Anterior cingulate cortex (tissue), 58 donors: Measurements from ENCODE around the gene RASGRP4.

Experiments used
- DNase-seq, 58 donors: peaks; one replicate each; lab custom pipeline; 2025; lab: John Stamatoyannopoulos, UW

Gene RASGRP4

DNA sequence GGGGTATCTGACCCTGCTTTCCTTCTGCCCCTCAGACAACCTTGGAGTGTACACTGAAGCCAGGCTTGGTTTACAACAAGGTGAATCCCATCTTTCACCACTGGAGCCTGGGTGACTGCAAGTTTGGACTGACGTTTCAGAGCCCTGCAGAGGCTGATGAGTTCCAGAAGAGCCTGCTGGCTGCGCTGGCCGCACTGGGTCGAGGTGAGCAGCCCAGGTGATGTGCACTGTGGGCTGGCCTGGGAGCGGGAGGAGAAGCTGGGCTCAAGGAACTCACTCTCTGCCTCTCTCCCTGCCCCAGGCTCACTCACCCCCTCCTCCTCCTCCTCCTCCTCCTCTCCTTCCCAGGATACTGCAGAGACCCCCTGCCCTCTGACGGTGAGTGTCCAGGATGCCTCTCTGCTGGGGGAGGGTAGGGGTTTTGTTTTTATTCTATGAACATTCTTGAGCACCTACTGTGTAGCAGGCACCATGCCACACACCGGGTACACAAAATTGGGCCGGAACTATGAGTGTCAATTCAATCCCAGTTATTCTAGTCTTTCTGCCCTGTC is 34.0 kb downstream of the RASGRP4 start:
- DNase-seq, result no peak

- DNase-seq, result no peak
Observed at GRCh38 chr19:38389957-38390924, 35.8 kb downstream of the RASGRP4 start.

- peak in 28 of 58 donors; percentile 7 to 58 (median 29) for DNase-seq
Observed at GRCh38 chr19:38389101-38389925, 36.7 kb downstream of the RASGRP4 start.

GRCh38 chr19:38388349-38389100 is 37.5 kb downstream of the RASGRP4 start, which contains the start of gene SPRED3:
TSS of gene SPRED3 (plus strand) at chr19:38388697. CDS start at chr19:38390303, 1,606 bp downstream.
- peak in 52 of 58 donors; percentile 29 to 88 (median 64) for DNase-seq

DNA sequence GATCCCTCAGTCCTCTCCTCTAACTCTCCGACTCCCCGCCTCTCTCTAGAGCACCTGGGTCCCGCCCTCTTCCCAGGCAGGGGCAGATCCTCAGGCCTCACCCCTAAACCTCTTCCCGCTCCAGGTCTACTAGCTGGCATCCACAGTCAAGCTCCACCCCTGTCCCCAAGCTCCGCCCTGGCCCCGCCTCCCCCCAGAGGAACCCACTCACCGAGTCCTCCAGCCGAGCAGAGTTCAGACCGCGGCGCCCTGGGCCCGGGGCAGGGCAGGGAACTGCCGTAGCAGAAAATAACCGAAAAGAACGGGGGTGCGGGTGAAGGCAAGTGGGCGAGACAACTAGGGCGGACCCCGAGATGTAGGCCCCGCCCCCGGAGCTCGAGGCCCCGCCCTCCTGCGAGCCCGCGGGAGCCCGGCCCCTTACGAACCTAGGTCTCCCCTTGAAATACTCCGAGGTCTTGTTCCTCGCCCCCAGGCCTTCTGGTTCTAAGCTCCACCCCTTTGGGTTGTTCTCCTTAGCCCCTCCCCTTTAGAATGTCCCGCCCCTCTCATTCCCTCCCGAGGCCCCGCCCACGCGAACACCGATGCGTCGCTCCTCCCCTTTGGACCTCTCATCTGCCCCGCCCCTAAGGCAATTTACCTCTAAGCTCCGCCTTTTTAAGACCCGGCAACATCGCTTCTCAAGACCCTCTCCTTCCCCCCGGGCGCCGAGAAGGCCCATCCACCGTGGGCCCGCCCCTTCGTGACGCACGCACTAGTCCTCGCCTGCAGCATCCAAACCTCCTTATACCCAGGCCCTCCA is 38.3 kb downstream of the RASGRP4 start, which contains the start of gene GGN:
Gene GGN (minus strand): TSS at position 485 of the 799 bp plus-strand sequence. CDS start 773 bp downstream, outside the sequence.
- DNase-seq, result peak in 57 of 58 donors; percentile 47 to 94 (median 75)

- peak in 2 of 58 donors; percentile 44 to 47 for DNase-seq
Observed at GRCh38 chr19:38386971-38387549, 39.0 kb downstream of the RASGRP4 start.

GRCh38 chr19:38386300-38386970 is 39.6 kb downstream of the RASGRP4 start:
- no peak for DNase-seq

- DNase-seq, result no peak
Observed at GRCh38 chr19:38385804-38386257, 40.2 kb downstream of the RASGRP4 start.

GRCh38 chr19:38385057-38385803 is 40.8 kb downstream of the RASGRP4 start:
- no peak for DNase-seq

DNA sequence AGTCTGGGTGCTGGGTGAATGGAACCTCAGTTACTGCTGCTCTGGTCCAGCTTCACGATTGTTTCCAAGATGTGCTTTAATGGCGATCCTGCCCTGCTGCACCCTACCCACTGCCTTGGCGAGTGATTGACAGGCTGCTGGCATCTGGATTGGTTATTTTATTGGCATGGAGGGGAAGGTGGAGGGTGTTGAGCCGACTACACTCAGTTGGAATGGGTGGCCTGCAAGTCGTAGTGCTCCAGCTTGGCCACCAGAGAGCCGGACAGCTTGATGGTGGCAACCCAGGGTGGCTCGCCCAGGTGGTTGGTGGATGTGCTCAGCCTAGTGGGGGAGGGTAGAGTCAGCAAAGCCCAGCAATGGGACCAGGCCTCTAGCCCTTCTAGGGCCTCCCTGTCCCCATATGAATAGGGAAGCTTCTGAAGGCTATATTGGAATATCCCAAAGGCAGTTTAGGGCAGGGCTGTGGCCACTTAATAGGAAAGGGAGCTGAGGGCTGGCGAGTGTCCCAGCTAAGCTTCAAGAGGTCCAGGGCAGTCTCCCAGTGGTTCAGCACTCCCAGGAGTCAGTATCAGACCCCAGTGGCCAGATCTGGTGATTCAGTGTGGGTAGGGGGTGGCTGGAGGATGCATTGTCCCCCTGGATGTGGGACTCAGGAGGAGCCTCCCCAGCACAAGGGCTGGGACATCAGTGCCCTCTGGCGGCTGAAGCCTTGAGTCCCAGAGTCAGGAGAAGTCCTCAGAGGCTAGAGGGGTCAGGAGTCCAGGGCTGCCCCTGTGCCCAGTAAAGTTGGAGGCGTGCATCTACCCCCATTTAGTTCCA is 41.6 kb downstream of the RASGRP4 start:
- DNase-seq, result no peak

GRCh38 chr19:38383743-38384142 is 42.3 kb downstream of the RASGRP4 start:
- DNase-seq, result no peak

DNA sequence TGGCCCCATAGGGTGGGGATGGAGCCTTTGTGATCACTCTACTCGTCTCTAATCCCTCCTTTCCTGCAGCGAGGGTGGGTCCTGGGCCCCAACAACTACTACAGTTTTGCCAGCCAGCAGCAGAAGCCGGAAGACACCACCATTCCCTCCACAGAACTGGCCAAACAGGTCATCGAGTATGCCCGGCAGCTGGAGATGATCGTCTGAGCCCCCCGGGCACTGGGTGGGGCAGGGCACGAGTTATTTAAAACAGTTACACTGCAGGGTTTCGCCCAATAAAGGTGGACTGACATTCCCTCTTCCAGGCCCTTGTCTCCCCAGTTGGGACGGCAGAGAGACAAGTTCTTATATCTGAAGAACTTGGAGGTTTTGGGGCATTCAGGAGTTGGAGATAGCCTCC is 42.8 kb downstream of the RASGRP4 start:
- no peak for DNase-seq

DNA sequence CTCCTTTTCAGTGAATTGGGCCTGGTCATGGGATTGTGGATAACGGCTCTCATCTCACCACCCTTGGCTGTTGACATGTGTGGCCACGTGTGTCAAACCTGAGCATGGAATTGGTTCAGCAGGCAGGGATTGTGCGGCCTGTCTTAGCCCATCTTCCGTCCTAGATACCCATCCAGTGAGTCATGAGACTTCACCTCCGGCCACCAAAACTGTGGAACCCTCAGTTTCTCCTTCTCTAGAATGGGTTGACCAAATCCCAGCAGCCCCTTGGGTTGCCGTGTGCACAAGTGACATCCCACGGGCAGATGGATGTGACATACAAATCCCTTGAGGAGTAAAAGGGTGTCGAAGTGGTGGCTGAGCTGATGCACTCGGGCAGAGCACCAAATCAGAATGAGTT is 44.9 kb downstream of the RASGRP4 start:
- DNase-seq, result no peak

- no peak for DNase-seq
Observed at GRCh38 chr19:38378866-38379265, 47.2 kb downstream of the RASGRP4 start.

DNA sequence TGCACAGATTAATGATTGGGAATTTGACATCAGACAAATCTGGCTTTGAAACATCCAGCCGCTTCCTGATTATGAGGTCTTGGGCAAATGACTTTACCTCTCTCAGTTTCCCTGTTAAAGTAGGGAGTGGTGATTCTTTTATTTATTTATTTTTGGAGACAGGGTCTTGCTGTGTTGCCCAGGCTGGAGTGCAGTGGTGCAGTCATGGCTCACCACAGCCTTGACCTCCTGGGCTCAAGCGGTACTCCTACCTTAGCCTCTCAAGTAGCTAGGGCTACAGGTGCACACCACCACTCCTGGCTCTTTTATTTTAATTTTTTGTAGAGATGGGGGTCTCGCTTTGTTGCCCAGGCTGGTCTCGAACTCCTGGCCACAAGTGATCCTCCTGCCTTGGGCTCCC is 49.0 kb downstream of the RASGRP4 start:
- no peak for DNase-seq

GRCh38 chr19:38376576-38376975 is 49.4 kb downstream of the RASGRP4 start:
- DNase-seq, result no peak
